Activated naive CD4-positive, alpha-beta T cell treated with anti-CD3 and anti-CD28 coated beads, Interleukin-2, amount 50 U/mL, for 24 hours (primary cell): Measurements from ENCODE around the gene OSBP2.

Source experiments
- H3K27ac Mint-ChIP-seq: one replicate; pipeline ENCODE4 v1.8.0; 2021; ENCODE audit warnings: mild to moderate bottlenecking, mixed read lengths
- H3K27me3 Mint-ChIP-seq: one replicate; pipeline ENCODE4 v1.8.0; 2021; ENCODE audit warnings: mixed read lengths
- H3K36me3 Mint-ChIP-seq: one replicate; pipeline ENCODE4 v1.8.0; 2021; ENCODE audit warnings: mixed read lengths
- H3K4me1 Mint-ChIP-seq: one replicate; pipeline ENCODE4 v1.8.0; 2021; ENCODE audit warnings: mixed read lengths
- H3K4me3 Mint-ChIP-seq: one replicate; pipeline ENCODE4 v1.8.0; 2021; ENCODE audit warnings: mild to moderate bottlenecking, mixed read lengths
- H3K9me3 Mint-ChIP-seq: one replicate; pipeline ENCODE4 v1.8.0; 2021; ENCODE audit warnings: mixed read lengths

OSBP2 gene

GRCh38 chr22:30825711-30826505 lies 131.2 kb downstream of the OSBP2 start:
- Mint-ChIP-seq H3K9me3 (no peaks in the 10 kb centered on the region), H3K36me3 (no peaks in the 10 kb centered on the region), H3K27me3 (peaks cover 26% of the 10 kb centered on the region), H3K4me1 (peaks cover 9% of the 10 kb centered on the region), H3K27ac (no peak overlapping the region), H3K4me3 (no peak overlapping the region)

- Mint-ChIP-seq H3K36me3 (no peaks in the 10 kb centered on the region), H3K4me1 (peaks cover 4% of the 10 kb centered on the region), H3K27ac (no peak overlapping the region), H3K27me3 (peaks cover 17% of the 10 kb centered on the region), H3K9me3 (no peaks in the 10 kb centered on the region), H3K4me3 (no peak overlapping the region)
Measured at GRCh38 chr22:30826670-30827355, 132.1 kb downstream of the OSBP2 start.

GRCh38 chr22:30827646-30828045 lies 133.0 kb downstream of the OSBP2 start:
- no peak overlapping the region for H3K4me3 Mint-ChIP-seq
- H3K36me3 Mint-ChIP-seq: no peaks in the 10 kb centered on the region
- H3K27ac Mint-ChIP-seq: no peak overlapping the region
- H3K9me3 Mint-ChIP-seq: no peaks in the 10 kb centered on the region
- peaks cover 4% of the 10 kb centered on the region for H3K4me1 Mint-ChIP-seq
- H3K27me3 Mint-ChIP-seq: peaks cover 17% of the 10 kb centered on the region

GRCh38 chr22:30828187-30829155 lies 133.8 kb downstream of the OSBP2 start:
- no peaks in the 10 kb centered on the region for H3K4me1 Mint-ChIP-seq
- no peaks in the 10 kb centered on the region for H3K36me3 Mint-ChIP-seq
- no peaks in the 10 kb centered on the region for H3K9me3 Mint-ChIP-seq
- peaks cover 12% of the 10 kb centered on the region for H3K27me3 Mint-ChIP-seq
- H3K4me3 Mint-ChIP-seq: no peak overlapping the region
- no peak overlapping the region for H3K27ac Mint-ChIP-seq

- H3K27ac Mint-ChIP-seq: no peak overlapping the region
- peaks cover 3% of the 10 kb centered on the region for H3K27me3 Mint-ChIP-seq
- H3K36me3 Mint-ChIP-seq: no peaks in the 10 kb centered on the region
- no peaks in the 10 kb centered on the region for H3K4me1 Mint-ChIP-seq
- H3K4me3 Mint-ChIP-seq: no peak overlapping the region
- no peaks in the 10 kb centered on the region for H3K9me3 Mint-ChIP-seq
Measured at GRCh38 chr22:30829901-30830550, 135.4 kb downstream of the OSBP2 start.

GRCh38 chr22:30830907-30831306 lies 136.2 kb downstream of the OSBP2 start:
- H3K4me3 Mint-ChIP-seq: no peak overlapping the region
- H3K27me3 Mint-ChIP-seq: peaks cover 1% of the 10 kb centered on the region
- no peaks in the 10 kb centered on the region for H3K9me3 Mint-ChIP-seq
- H3K36me3 Mint-ChIP-seq: no peaks in the 10 kb centered on the region
- H3K27ac Mint-ChIP-seq: no peak overlapping the region
- no peaks in the 10 kb centered on the region for H3K4me1 Mint-ChIP-seq

- Mint-ChIP-seq H3K9me3 (no peaks in the 10 kb centered on the region), H3K4me1 (no peaks in the 10 kb centered on the region), H3K36me3 (no peaks in the 10 kb centered on the region), H3K27ac (no peak overlapping the region), H3K4me3 (no peak overlapping the region), H3K27me3 (peaks cover 1% of the 10 kb centered on the region)
Measured at GRCh38 chr22:30832407-30832987, 137.8 kb downstream of the OSBP2 start.

GRCh38 chr22:30833322-30833721 lies 138.6 kb downstream of the OSBP2 start:
- no peaks in the 10 kb centered on the region for H3K4me1 Mint-ChIP-seq
- peaks cover 2% of the 10 kb centered on the region for H3K36me3 Mint-ChIP-seq
- peaks cover 7% of the 10 kb centered on the region for H3K9me3 Mint-ChIP-seq
- no peak overlapping the region for H3K27ac Mint-ChIP-seq
- H3K4me3 Mint-ChIP-seq: no peak overlapping the region
- H3K27me3 Mint-ChIP-seq: peaks cover 6% of the 10 kb centered on the region

- Mint-ChIP-seq H3K27me3 (peaks cover 6% of the 10 kb centered on the region), H3K36me3 (peaks cover 4% of the 10 kb centered on the region)
Measured at GRCh38 chr22:30837531-30837930, 142.9 kb downstream of the OSBP2 start.

GRCh38 chr22:30838111-30838510 lies 143.4 kb downstream of the OSBP2 start:
- no peaks in the 10 kb centered on the region for H3K4me1 Mint-ChIP-seq
- no peak overlapping the region for H3K27ac Mint-ChIP-seq
- peaks cover 4% of the 10 kb centered on the region for H3K36me3 Mint-ChIP-seq
- H3K4me3 Mint-ChIP-seq: no peak overlapping the region
- H3K27me3 Mint-ChIP-seq: peaks cover 6% of the 10 kb centered on the region
- H3K9me3 Mint-ChIP-seq: peaks cover 9% of the 10 kb centered on the region

More at GRCh38 chr22:30837531-30837930, 142.9 kb downstream of the OSBP2 start:
- Mint-ChIP-seq H3K4me1 (no peaks in the 10 kb centered on the region), H3K4me3 (no peak overlapping the region), H3K9me3 (peaks cover 9% of the 10 kb centered on the region), H3K27ac (no peak overlapping the region)

GRCh38 chr22:30841273-30841672 lies 146.6 kb downstream of the OSBP2 start:
- no peak overlapping the region for H3K27ac Mint-ChIP-seq
- H3K4me3 Mint-ChIP-seq: no peak overlapping the region
- no peaks in the 10 kb centered on the region for H3K4me1 Mint-ChIP-seq
- peaks cover 4% of the 10 kb centered on the region for H3K36me3 Mint-ChIP-seq
- H3K9me3 Mint-ChIP-seq: peaks cover 9% of the 10 kb centered on the region
- peaks cover 6% of the 10 kb centered on the region for H3K27me3 Mint-ChIP-seq

GRCh38 chr22:30843245-30843644 lies 148.6 kb downstream of the OSBP2 start:
- Mint-ChIP-seq H3K4me3 (no peak overlapping the region), H3K27ac (no peak overlapping the region), H3K9me3 (peaks cover 2% of the 10 kb centered on the region), H3K4me1 (no peaks in the 10 kb centered on the region), H3K27me3 (peaks cover 2% of the 10 kb centered on the region), H3K36me3 (peaks cover 6% of the 10 kb centered on the region)

- no peaks in the 10 kb centered on the region for H3K27me3 Mint-ChIP-seq
- H3K36me3 Mint-ChIP-seq: peaks cover 4% of the 10 kb centered on the region
- H3K27ac Mint-ChIP-seq: no peak overlapping the region
- H3K4me1 Mint-ChIP-seq: no peaks in the 10 kb centered on the region
- peaks cover 1% of the 10 kb centered on the region for H3K9me3 Mint-ChIP-seq
- H3K4me3 Mint-ChIP-seq: no peak overlapping the region
Measured at GRCh38 chr22:30847583-30847982, 152.9 kb downstream of the OSBP2 start.

- Mint-ChIP-seq H3K4me1 (no peaks in the 10 kb centered on the region), H3K27ac (no peak overlapping the region), H3K36me3 (no peaks in the 10 kb centered on the region), H3K4me3 (no peak overlapping the region), H3K27me3 (no peaks in the 10 kb centered on the region), H3K9me3 (peaks cover 9% of the 10 kb centered on the region)
Measured at GRCh38 chr22:30855266-30855665, 160.6 kb downstream of the OSBP2 start.
